MM.1S (cell line): ENCODE measurements around the gene PRRX2.
A peak's percentile ranks its signal among the peaks of the same experiment; 100 is the strongest.

Source experiments
- DNase-seq: peaks from one replicate; pipeline ENCODE4 v3.0.0-alpha.2; 2015
- H2AFZ ChIP-seq: fragments of 300-600 bp; sonication (generic); 2 replicates; pipeline ENCODE4 v1.6.0; 2016; ENCODE audit warnings: antibody characterized with exemption, low read length
- H3F3A ChIP-seq: fragments of 300-600 bp; sonication (generic); 2 replicates; pipeline ENCODE4 v1.6.1; 2016; ENCODE audit warnings: mild to moderate bottlenecking, antibody characterized with exemption, low read length, moderate library complexity, mixed read lengths; ENCODE audit not compliant: insufficient read depth
- H3K27ac ChIP-seq: fragments of 300-600 bp; sonication (generic); 2 replicates; pipeline ENCODE4 v1.5.1; 2016; ENCODE audit warnings: mild to moderate bottlenecking, low read length
- H3K27me3 ChIP-seq: fragments of 300-600 bp; sonication (generic); replicated peaks from 2 replicates; pipeline ENCODE4 v1.6.0; 2016; ENCODE audit warnings: low read length; ENCODE audit not compliant: insufficient read depth
- H3K36me3 ChIP-seq: fragments of 300-600 bp; sonication (generic); replicated peaks from 2 replicates; pipeline ENCODE4 v1.6.1; 2016; ENCODE audit warnings: mild to moderate bottlenecking, low read length, mixed read lengths; ENCODE audit not compliant: insufficient read depth
- H3K4me1 ChIP-seq: fragments of 300-600 bp; sonication (generic); 2 replicates; pipeline ENCODE4 v1.6.1; 2016; ENCODE audit warnings: low read length, mixed read lengths
- H3K4me2 ChIP-seq: fragments of 300-600 bp; sonication (generic); 2 replicates; pipeline ENCODE4 v1.6.0; 2016; ENCODE audit warnings: low read depth, low read length
- H3K4me3 ChIP-seq: fragments of 300-600 bp; sonication (generic); 2 replicates; pipeline ENCODE4 v1.5.1; 2016; ENCODE audit warnings: low read length, mixed read lengths
- H3K79me2 ChIP-seq: fragments of 300-600 bp; sonication (generic); 2 replicates; pipeline ENCODE4 v1.6.1; 2016; ENCODE audit warnings: mixed run types, low read length, mixed read lengths
- H3K9ac ChIP-seq: fragments of 300-600 bp; sonication (generic); 2 replicates; pipeline ENCODE4 v1.6.1; 2016; ENCODE audit warnings: low read length, mixed read lengths
- H3K9me2 ChIP-seq: fragments of 300-600 bp; sonication (generic); replicated peaks from 2 replicates; pipeline ENCODE4 v1.6.1; 2016; ENCODE audit warnings: mild to moderate bottlenecking, low read length, mixed read lengths; ENCODE audit not compliant: insufficient read depth
- H3K9me3 ChIP-seq: fragments of 300-600 bp; sonication (generic); replicated peaks from 2 replicates; pipeline ENCODE4 v1.6.1; 2016; ENCODE audit warnings: mild to moderate bottlenecking, low read length, mixed read lengths; ENCODE audit not compliant: insufficient read depth
- H4K20me1 ChIP-seq: fragments of 300-600 bp; sonication (generic); 2 replicates; pipeline ENCODE4 v1.6.1; 2016; ENCODE audit warnings: mild to moderate bottlenecking, low read length, moderate library complexity, mixed read lengths; ENCODE audit not compliant: insufficient read depth
- EZH2 ChIP-seq: fragments of 300-600 bp; sonication (generic); optimal IDR thresholded peaks from 2 replicates; pipeline ENCODE3; 2017; ENCODE audit warnings: low read depth, mild to moderate bottlenecking, antibody characterized with exemption, low read length, mixed read lengths
- EZH2phosphoT487 ChIP-seq: fragments of 300-600 bp; sonication (generic); IDR thresholded peaks from 2 replicates; pipeline ENCODE4 v1.6.1; 2018; ENCODE audit warnings: antibody characterized with exemption, low read length
- TF ChIP-seq, protein P1 (sequence below): fragments of 300-600 bp; sonication (generic); IDR thresholded peaks from 2 replicates; pipeline ENCODE4 v1.5.1; 2016; ENCODE audit warnings: antibody characterized with exemption, low read length, mixed read lengths

PRRX2 gene

DNA sequence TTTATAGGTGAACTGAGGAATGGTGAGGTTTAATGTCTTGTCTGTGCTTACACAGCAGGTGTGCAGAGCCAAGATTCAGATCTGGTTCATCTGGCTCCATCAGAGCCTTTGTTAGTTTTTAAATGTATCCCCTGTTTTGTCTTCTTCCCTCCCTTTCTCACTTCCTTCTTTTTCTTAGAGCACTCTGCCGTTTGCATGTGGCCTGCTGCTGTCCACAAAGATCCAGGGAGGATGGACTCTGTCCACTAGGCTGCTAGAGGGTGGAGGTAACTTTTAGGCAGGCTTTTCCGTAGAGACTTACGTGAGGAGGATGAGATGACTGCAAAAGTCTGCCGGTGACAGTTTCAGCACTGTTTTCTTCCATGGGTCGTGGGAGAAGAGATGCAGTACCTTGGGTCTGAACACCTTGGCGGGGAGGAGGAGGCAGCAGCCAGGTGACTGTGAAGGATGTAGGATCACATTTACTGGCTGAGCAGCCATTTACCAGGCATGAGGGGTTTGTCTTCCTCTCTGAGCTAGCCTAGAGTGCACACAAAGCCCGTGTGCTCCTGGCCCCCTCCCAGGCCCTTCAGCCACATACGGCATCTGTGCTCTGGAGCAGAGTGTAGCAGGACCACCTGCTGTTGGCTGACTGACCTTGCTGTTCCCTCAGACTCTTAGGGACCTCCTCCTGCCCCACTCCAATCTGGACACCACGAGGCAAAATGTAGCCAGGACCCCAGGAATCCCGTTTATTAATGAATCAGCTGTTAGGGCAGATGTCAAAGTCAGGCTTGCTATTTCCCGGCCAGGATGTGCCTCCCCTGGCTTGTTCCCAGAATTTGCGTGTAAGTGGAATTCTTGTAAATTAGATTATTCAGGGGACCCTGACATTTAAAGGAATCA is 37.6 kb upstream of the PRRX2 start:
- no peaks in the 10 kb centered on the region for H3K27me3 ChIP-seq
- peak overlapping the region; percentile 98 for H3K4me3 ChIP-seq
- H3K4me2 ChIP-seq: peak overlapping the region; percentile 98
- peaks cover 68% of the 10 kb centered on the region for H3K79me2 ChIP-seq
- H4K20me1 ChIP-seq: peaks cover 21% of the 10 kb centered on the region; the same call in 1 of the 2 replicates
- no peaks in the 10 kb centered on the region for H3K9me2 ChIP-seq
- DNase-seq: no peak
- peak overlapping the region; percentile 84; the same call in 1 of the 2 replicates for H3K27ac ChIP-seq
- no peaks in the 10 kb centered on the region; the same call in 1 of the 2 replicates for H3K36me3 ChIP-seq
- TF ChIP-seq, protein P1, sequence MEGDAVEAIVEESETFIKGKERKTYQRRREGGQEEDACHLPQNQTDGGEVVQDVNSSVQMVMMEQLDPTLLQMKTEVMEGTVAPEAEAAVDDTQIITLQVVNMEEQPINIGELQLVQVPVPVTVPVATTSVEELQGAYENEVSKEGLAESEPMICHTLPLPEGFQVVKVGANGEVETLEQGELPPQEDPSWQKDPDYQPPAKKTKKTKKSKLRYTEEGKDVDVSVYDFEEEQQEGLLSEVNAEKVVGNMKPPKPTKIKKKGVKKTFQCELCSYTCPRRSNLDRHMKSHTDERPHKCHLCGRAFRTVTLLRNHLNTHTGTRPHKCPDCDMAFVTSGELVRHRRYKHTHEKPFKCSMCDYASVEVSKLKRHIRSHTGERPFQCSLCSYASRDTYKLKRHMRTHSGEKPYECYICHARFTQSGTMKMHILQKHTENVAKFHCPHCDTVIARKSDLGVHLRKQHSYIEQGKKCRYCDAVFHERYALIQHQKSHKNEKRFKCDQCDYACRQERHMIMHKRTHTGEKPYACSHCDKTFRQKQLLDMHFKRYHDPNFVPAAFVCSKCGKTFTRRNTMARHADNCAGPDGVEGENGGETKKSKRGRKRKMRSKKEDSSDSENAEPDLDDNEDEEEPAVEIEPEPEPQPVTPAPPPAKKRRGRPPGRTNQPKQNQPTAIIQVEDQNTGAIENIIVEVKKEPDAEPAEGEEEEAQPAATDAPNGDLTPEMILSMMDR: no peak
- TF ChIP-seq EZH2phosphoT487 (no peak), EZH2 (no peak)
- H2AFZ ChIP-seq: no peak overlapping the region
- H3K9me3 ChIP-seq: no peaks in the 10 kb centered on the region
- H3F3A ChIP-seq: peaks cover 11% of the 10 kb centered on the region
- peak overlapping the region; percentile 97; the same call in 1 of the 2 replicates for H3K9ac ChIP-seq
- H3K4me1 ChIP-seq: peaks cover 8% of the 10 kb centered on the region; the same call in 1 of the 2 replicates

DNA sequence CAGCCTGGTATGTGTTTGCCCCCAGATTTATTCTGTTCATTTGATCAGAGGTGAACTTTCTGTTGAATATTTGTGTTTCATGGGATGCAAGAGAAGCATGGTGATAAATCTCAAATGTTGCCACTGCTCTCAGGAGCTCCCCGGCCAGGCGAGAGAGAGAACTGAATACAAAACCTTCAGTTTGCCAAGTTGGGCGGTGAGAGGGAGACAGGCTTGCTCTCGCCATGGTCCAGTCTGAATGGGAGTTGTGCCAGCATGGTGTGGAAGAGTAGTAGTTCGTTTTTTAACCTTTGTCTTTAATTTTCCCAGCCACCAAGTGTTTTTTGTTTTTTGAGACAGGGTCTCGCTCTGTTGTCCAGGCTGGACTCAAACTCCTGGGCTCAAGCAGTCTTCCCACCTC is 36.7 kb upstream of the PRRX2 start:
- H3K4me1 ChIP-seq: peaks cover 8% of the 10 kb centered on the region; the same call in 1 of the 2 replicates
- no peak overlapping the region for H3K9ac ChIP-seq
- no peak for DNase-seq
- H3K9me2 ChIP-seq: no peaks in the 10 kb centered on the region
- H3K27me3 ChIP-seq: no peaks in the 10 kb centered on the region
- no peaks in the 10 kb centered on the region; the same call in none of the 2 replicates for H3K36me3 ChIP-seq
- no peak overlapping the region for H3K4me3 ChIP-seq
- TF ChIP-seq, protein P1: no peak
- no peak for TF ChIP-seq EZH2
- TF ChIP-seq EZH2phosphoT487: no peak
- no peak overlapping the region for H3K4me2 ChIP-seq
- H2AFZ ChIP-seq: no peak overlapping the region
- H3K9me3 ChIP-seq: no peaks in the 10 kb centered on the region
- H4K20me1 ChIP-seq: peaks cover 21% of the 10 kb centered on the region; the same call in 1 of the 2 replicates
- H3K79me2 ChIP-seq: peaks cover 78% of the 10 kb centered on the region
- peaks cover 11% of the 10 kb centered on the region for H3F3A ChIP-seq
- H3K27ac ChIP-seq: no peak overlapping the region

DNA sequence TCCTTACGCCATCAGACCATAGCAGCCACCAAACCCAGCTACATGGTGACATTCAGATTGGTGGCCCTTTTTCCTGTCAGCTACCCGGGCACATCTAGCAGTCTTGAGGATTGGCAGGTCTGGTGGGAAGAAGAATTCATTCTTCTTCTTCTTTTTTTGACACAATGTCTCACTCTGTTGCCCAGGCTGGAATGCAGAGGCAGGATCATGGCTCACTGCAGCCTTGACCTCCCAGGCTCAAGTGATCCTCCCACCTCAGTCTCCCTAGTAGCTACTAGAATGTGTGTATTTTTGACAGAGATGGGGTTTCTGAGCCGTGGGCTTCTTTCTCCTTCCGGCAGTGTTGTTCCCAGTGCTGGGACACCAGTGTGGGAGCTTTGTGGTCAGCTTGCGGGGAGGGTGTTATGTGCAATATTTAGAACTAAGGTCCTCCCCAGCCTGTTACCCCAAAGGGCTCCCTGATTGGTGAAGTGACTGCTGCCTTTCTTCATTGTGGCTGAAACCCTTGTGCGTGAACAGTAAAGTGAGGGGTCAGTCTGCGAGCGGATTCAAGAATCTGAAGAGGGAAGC is 36.1 kb upstream of the PRRX2 start:
- DNase-seq: no peak
- Histone ChIP-seq H3F3A (peaks cover 11% of the 10 kb centered on the region), H3K9ac (no peak overlapping the region), H3K4me3 (no peak overlapping the region), H3K4me1 (peaks cover 6% of the 10 kb centered on the region; the same call in 1 of the 2 replicates), H3K9me3 (no peaks in the 10 kb centered on the region), H3K79me2 (peaks cover 82% of the 10 kb centered on the region), H3K36me3 (no peaks in the 10 kb centered on the region; the same call in none of the 2 replicates), H4K20me1 (peaks cover 21% of the 10 kb centered on the region; the same call in 1 of the 2 replicates), H3K27ac (no peak overlapping the region), H2AFZ (no peak overlapping the region), H3K27me3 (no peaks in the 10 kb centered on the region), H3K4me2 (no peak overlapping the region), H3K9me2 (no peaks in the 10 kb centered on the region)
- TF ChIP-seq EZH2phosphoT487: no peak
- TF ChIP-seq EZH2: no peak
- TF ChIP-seq, protein P1: no peak
